Measurements from ENCODE around the gene MUC12.
"Not testable (repeated sequence)": the region's sequence is repeated elsewhere in the genome, so short reads cannot be mapped to it uniquely, and the experiment has no call there.

Gene MUC12

GRCh38 chr7:100957832-100958421, 11.4 kb upstream of the MUC12 start:
- DNase-seq (ENCODE audit: low read depth) = no peak

- no peak for DNase-seq (ENCODE audit: low read depth)
Measured at GRCh38 chr7:100959894-100960293, 9.5 kb upstream of the MUC12 start.

GRCh38 chr7:100962537-100962936, 6.8 kb upstream of the MUC12 start:
- no peak for DNase-seq (ENCODE audit: low read depth)

GRCh38 chr7:100963386-100963785, 6.0 kb upstream of the MUC12 start:
- no peak for DNase-seq (ENCODE audit: low read depth)

GRCh38 chr7:100963874-100964273, 5.5 kb upstream of the MUC12 start:
- DNase-seq (ENCODE audit: low read depth) = no peak

DNA sequence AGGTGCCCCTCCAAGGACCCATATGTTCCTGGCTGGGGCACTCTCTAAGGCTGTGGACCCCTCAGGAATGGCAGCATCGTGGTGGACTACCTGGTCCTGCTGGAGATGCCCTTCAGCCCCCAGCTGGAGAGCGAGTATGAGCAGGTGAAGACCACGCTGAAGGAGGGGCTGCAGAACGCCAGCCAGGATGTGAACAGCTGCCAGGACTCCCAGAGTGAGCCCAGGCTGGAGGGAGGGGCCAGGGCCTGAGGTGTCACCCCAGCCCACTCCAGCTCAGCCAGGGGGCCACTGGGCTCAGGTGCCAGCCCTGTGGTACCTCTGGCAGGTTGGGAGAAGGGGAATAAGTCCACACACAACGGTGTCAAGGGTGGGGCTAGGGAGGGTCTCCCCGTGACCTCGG, 4.7 kb upstream of the MUC12 start:
- DNase-seq (ENCODE audit: low read depth) = no peak

DNA sequence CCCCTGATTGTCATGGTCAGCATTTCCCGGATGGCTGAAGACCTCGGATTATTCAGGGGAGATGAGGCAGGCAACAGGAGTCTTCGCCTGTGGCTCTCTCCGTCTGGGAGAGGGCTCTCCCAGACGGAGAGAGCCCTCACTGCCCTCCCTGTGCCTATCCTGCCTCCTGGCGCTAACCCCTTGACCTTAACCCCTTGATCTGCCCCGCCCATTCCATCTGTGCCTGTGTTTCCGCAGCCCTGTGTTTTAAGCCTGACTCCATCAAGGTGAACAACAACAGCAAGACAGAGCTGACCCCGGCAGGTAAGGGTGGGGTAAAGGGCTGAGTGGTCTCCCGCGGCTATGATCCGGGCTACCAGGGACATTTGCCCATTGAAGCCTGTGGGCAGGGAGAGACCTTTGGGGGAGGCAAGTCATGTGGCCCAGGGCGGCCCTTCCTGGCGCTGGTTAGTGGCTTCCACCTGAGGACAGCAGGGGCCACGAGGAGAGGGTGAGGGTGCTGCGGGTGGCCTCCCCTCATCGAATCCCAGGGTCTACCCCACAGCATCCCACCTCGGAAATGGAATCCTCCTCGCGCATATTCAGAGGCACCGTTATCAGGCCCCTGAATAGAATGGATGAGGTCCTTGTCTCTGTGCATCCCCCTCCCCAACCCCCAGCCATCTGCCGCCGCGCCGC, 4.2 kb upstream of the MUC12 start:
- no peak for DNase-seq (ENCODE audit: low read depth)

GRCh38 chr7:100965723-100966541, 3.4 kb upstream of the MUC12 start:
- DNase-seq (ENCODE audit: low read depth) = peak; percentile 31

GRCh38 chr7:100966542-100967291, 2.6 kb upstream of the MUC12 start:
- DNase-seq (ENCODE audit: low read depth) = no peak

GRCh38 chr7:100967292-100967863, 2.0 kb upstream of the MUC12 start:
- no peak for DNase-seq (ENCODE audit: low read depth)

DNA sequence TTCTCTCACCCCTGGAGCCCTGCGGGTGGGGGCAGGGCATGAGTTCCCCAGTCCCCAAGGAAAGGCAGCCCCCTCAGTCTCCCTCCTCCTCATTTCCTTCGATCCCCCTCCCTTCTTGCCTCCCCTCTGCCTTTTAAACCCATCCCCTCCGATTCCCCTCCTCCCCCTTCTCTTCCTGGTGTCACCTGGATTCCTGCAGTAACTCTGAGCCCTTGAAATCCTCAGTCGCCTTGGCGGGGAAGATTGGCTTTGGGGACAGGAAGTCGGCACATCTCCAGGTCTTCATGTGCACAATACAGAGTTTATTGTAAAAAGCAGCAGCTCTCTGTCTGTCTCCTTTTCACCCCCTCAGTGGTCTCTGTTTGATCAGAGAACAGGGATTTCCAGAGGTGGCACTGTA, 1.3 kb upstream of the MUC12 start:
- DNase-seq (ENCODE audit: low read depth) = no peak

DNA sequence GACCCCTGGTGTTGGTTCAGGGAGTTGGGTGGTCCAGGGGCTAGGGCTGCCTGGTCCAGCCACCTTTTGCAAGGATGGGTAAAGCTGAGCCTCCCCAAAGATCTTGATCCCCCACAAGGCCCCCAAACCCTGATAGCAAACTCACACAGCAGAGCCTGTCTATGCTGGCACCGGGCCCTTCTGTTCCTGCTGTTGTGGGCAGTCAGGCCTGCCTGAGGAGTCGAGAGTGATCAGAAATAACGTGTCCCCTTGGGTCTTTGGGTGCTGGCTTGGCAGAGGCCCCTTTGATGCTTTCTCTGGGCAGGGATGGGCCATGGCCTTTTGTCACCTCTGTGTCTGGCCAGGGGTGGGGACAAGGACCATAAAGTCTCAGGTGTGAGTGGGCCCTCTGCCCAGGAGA, 715 bp upstream of the MUC12 start:
- no peak for DNase-seq (ENCODE audit: low read depth)

GRCh38 chr7:100971111-100972001, 2.0 kb downstream of the MUC12 start:
- no peak for DNase-seq (ENCODE audit: low read depth)

DNA sequence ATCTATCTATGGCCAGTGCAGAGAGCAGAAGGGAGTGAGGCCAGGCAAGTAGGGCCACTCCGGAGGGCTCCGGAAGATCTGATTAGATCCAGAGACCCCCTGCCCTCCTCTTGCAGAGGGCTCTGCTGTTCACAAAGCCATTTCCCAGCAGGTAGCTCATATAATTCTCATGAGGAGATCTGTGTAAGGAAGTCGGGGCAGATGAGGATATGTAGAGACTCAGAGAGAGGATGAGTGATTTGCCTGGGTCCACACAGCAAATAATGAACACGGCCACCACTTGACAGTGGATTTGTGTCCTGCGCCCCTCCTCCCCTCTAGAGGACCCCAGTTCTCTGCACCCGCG, 2.6 kb downstream of the MUC12 start:
- DNase-seq (ENCODE audit: low read depth) = no peak

DNA sequence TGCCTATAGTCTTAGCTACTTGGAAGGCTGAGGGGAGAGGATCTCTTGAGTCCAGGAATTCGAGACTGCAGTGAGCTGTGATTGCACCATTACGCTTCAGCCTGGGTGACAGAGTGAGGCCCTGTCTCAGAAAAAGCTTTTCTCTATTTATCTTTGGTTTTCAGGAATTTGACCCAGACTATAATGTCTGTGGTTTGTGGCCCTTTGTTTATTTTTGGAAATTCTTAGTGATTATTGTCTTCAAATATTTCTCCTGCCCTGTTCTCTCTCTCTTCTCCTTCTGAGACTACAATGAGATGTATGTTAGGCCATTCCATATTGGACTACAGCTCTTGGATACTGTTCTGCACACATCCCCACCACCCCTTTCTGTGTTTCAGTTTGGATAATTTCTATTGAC, 4.7 kb downstream of the MUC12 start:
- DNase-seq (ENCODE audit: low read depth) = no peak

DNA sequence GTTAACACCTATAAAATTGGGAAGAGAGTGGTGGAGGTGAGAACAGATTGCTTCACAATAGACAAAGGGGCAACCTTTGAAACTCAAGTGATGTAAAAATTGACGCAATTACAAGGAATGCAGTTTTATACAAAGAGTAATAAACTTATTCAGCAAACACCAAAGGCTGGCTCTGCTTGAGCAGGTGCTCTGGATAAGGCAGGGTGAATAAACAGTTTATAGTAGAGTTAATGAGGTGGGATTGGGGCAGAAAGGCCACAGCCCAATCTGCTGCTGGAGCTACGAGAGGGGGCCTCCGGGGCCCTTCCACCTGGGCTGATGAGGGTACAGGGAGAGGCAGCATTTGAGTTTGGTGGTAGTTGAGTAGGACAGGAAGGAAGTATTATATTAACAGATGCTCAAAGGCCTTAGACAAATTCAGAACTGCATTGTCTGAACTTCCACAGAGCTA, 6.0 kb downstream of the MUC12 start:
- DNase-seq (ENCODE audit: low read depth) = no peak

GRCh38 chr7:100978300-100978699, 8.9 kb downstream of the MUC12 start:
- DNase-seq (ENCODE audit: low read depth) = no peak

DNA sequence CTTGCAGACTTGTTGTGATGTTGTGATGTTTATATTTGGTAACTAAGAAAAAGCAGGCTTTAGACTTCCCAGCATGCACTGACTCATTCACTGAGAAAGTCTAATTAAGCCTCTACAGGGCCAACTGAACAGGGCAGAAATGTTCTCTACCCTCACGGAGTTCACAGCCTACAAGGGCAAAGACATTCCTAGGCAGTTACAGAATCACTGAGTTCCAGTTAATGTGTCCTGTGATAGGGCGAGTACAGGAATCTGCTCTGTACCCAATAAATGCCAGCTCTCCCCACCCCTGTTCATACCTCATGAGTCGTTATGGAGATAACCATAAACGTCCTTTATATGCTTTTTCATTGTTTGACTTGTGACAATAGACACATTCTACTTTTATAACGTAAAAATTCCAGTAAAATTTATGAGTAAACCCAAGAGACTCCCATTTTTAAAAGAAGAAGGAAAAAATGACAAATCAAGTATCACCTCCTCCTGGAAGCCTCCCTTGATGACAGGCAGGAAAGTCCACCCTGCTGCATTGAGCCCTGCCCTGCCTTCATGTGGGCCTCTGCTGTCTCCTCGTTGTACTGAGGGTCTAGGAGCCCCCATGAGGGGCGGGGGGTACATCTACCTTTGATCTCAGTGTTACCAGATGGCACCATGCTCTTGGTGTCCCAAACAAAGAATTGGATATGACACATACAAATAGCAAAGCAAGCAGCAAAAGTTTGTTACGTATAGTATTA, 14.3 kb downstream of the MUC12 start:
- DNase-seq (ENCODE audit: low read depth) = no peak

- not testable (repeated sequence) for DNase-seq (ENCODE audit: low read depth)
Measured at GRCh38 chr7:100984241-100984918, 15.0 kb downstream of the MUC12 start.

Data from T-helper 22 cell (primary cell).